GM18870 (cell line): ENCODE data around the gene HOGA1.
"Not testable (repeated sequence)": the region's sequence is repeated elsewhere in the genome, so short reads cannot be mapped to it uniquely, and the experiment has no call there.

Experiments used
- ATAC-seq: cut with Tn5 transposase; IDR thresholded peaks from one replicate; pipeline ENCODE4 v1.9.1; 2021; ENCODE audit warnings: moderate library complexity; ENCODE audit not compliant: unreplicated experiment

HOGA1 gene

DNA sequence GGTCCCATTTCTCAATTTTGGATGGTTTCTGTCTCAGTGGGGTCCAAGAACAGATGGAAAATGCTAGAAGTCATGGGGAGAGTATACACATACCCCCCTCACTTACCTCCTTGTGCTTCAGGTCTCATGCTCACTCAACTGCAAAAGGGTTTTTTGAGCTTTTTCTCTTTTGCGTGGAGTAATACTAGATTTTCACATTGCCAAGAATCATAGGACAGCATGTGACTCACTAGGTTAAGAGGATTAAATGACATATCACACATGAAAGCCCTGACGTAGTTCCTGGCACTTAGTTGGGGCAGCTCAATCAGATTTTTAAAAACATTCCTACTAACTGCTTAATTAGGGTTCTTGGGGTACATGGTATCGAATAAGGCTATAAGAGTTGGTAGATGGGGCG is 60.7 kb downstream of the HOGA1 start:
- no peak for ATAC-seq

- ATAC-seq = no peak
Measured at GRCh38 chr10:97647556-97647955, 63.4 kb downstream of the HOGA1 start.

DNA sequence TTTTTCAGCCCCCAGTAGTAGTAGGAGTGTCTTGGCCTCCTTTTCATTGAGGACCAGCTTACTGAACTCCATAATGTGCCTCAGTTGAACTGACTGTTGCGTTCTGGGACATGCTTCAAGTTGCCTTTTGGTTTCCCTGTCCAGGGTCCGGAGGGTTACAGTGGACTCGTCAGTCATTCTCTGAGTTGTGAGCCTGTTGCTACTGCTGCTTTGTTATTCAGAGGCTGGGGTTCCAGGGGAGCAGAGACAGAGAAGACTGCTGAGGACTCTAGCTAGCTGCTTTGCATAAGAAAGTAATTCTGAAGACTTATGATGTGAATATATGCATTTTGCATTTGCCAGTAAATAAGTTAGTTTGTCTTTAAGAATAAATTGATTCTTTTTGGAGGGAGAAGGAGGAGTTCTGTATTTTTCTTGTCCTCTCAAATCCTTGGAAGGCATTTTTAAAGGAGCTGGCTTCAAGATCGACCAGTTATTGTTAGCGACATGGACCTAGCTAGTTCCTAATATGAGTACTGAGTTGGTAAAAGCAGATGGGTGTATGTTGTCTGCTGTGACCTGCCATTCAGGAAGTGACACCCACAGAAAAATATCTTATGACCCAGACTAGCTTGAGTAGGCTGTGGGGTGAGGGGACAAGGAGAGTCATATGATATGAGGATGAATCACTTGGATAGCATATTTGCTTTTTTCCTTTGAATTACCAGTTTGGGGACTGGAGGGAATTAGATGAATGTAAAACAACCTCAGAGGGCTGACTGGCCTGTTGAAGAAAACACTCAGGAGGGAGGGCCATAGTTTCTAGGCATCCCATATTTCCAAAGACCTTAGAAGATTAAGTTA is 64.6 kb downstream of the HOGA1 start:
- ATAC-seq = peak; percentile 83

DNA sequence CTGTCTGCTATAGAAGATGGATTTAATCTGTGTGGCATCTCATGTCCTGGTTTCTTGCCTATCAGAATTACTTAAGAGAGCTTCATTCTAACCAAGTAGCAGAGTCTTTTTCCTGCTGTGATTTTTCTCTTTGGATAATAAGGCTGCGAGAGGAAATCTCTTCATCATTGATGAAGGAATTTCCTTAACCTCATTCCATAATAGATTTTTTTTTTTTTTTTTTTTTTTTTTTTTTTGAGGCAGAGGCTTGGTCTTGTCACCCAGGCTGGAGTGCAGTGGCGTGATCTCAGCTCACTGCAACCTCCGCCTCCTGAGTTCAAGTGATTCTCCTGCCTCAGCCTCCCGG is 65.2 kb downstream of the HOGA1 start:
- ATAC-seq = not testable (repeated sequence)

DNA sequence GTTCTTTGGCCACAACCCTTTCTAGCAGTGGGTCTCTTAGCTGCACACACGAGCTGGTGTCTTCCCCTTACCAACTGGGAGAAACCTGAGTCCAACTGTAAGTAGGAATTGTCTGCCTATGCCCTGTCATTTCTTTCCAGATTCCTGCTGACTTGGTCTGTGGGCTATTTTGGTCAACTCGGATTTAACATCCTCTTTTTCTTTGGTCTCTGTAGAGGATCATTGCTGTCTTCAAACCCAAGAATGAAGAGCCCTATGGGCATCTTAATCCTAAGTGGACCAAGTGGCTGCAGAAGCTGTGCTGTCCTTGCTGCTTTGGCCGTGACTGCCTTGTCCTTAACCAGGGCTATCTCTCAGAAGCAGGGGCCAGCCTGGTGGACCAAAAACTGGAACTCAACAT is 66.5 kb downstream of the HOGA1 start:
- no peak for ATAC-seq

- ATAC-seq = no peak
Measured at GRCh38 chr10:97651773-97652172, 67.6 kb downstream of the HOGA1 start.

DNA sequence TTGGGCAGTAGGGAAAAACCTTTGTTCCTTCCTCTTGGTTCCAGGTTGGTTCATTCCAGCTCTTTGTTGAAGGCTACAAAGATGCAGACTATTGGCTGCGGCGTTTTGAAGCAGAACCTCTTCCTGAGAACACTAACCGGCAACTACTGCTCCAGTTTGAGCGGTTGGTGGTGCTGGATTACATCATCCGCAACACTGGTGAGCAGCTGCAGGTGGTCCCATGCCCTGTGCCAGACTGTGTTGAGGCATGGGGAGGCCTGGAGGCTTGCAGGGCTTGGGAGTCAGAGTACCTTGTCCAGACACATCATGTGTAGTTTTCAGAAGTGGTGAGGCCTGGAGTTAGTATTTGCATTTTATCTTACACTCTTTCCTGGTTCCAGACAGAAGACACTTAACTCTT is 72.6 kb downstream of the HOGA1 start:
- ATAC-seq = no peak

DNA sequence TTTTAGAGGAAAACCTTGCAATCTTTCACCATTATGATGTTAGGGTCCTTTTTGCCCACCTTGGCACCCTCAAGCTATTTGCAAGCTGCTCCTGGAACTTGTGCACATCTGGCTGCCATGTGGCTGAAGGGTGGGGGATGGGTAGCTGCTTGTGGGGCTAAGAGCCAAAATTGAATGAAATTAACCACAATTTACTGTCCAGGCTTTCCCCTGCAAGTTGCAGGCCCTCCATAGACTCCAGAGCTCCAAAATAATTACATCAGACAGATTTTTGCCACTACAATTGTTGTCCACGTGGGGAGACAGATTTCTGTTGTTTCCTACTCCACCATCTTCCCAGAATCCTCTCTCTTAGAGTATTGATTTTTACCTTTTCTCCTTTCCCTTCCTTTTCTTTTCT is 75.4 kb downstream of the HOGA1 start:
- no peak for ATAC-seq
